ENCODE data around the gene CACNA1I. TPM values are rescaled to one million over a fixed set of nuclear protein-coding genes. Genes with fewer than 3 reads are reported as not detected.

Gene CACNA1I
- polyA plus RNA-seq, 1 donor: 0.13 TPM

- DNase-seq: no peak
Observed at GRCh38 chr22:39568278-39568981, 2.1 kb upstream of the CACNA1I start.

- no peak for DNase-seq
Observed at GRCh38 chr22:39569066-39569465, 1.5 kb upstream of the CACNA1I start.

GRCh38 chr22:39570226-39570625 lies 327 bp upstream of the CACNA1I start:
- no peak for DNase-seq

GRCh38 chr22:39571538-39571937 lies 985 bp downstream of the CACNA1I start:
- DNase-seq: no peak

- DNase-seq: no peak
Observed at GRCh38 chr22:39574779-39575551, 4.4 kb downstream of the CACNA1I start.

- no peak for DNase-seq
Observed at GRCh38 chr22:39575552-39575825, 4.9 kb downstream of the CACNA1I start.

- no peak for DNase-seq
Observed at GRCh38 chr22:39576027-39576426, 5.5 kb downstream of the CACNA1I start.

GRCh38 chr22:39577366-39577765 lies 6.8 kb downstream of the CACNA1I start:
- no peak for DNase-seq

- DNase-seq: no peak
Observed at GRCh38 chr22:39577900-39578299, 7.3 kb downstream of the CACNA1I start.

- DNase-seq: no peak
Observed at GRCh38 chr22:39580006-39580441, 9.5 kb downstream of the CACNA1I start.

- DNase-seq: no peak
Observed at GRCh38 chr22:39580795-39581194, 10.2 kb downstream of the CACNA1I start.

- no peak for DNase-seq
Observed at GRCh38 chr22:39581303-39581702, 10.8 kb downstream of the CACNA1I start.

GRCh38 chr22:39583066-39583667 lies 12.6 kb downstream of the CACNA1I start:
- DNase-seq: no peak

GRCh38 chr22:39589875-39590274 lies 19.3 kb downstream of the CACNA1I start:
- no peak for DNase-seq

- no peak for DNase-seq
Observed at GRCh38 chr22:39592081-39593065, 21.8 kb downstream of the CACNA1I start.

GRCh38 chr22:39593066-39593930 lies 22.7 kb downstream of the CACNA1I start:
- no peak for DNase-seq

- DNase-seq: no peak
Observed at GRCh38 chr22:39593931-39594285, 23.4 kb downstream of the CACNA1I start.

GRCh38 chr22:39594411-39594810 lies 23.9 kb downstream of the CACNA1I start:
- DNase-seq: no peak

GRCh38 chr22:39595622-39596172 lies 25.1 kb downstream of the CACNA1I start:
- DNase-seq: no peak

GRCh38 chr22:39596601-39597000 lies 26.0 kb downstream of the CACNA1I start:
- DNase-seq: no peak

Data from left kidney (tissue), 2 donors.